GM19023 (cell line): ENCODE results near the gene CCNC.

Experiments
- ATAC-seq: cut with Tn5 transposase; IDR thresholded peaks from one replicate; pipeline ENCODE4 v1.9.1; 2021; ENCODE audit warnings: mild to moderate bottlenecking, moderate library complexity; ENCODE audit not compliant: unreplicated experiment

Gene CCNC, protein sequence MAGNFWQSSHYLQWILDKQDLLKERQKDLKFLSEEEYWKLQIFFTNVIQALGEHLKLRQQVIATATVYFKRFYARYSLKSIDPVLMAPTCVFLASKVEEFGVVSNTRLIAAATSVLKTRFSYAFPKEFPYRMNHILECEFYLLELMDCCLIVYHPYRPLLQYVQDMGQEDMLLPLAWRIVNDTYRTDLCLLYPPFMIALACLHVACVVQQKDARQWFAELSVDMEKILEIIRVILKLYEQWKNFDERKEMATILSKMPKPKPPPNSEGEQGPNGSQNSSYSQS

DNA sequence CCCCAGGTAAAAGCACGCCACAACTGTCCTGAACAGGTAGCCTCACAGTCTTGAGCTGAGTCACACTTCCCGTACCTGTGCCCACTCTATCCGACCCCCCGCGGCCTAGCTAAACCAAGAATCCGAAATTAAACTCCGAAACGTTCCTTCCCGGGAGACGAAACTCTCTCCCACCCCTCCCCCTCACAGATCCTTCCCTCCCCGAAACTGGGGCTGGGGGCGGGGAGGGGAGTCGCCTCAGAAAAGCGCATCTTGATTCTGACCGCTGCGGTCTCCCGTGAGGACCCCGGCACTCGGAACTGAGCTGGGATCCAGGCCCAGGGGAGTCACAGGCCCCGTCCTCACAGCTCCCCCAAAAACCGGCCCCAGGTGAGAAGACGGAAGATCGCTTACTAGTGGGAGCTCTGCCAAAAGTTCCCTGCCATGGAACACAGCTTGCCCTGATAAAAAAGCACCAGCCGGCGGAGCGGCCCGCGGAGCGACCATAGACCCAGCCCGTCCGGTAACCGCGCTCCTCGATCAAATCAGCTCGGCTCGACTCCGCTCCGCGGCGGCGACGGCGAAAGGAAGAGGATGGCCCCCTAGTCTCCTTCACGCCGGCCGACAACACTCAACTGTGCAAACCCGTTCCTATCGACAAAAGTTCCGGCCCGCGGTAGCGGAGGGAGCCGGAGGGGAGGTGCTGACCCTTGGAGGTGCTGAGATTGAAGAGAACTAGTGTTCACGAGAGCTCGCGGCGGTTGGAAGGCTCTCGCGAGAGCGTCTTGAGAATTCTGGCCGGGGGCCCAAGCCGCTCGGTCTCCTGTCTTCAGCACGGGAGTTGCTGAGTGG is at the start of gene CCNC:
CCNC (minus strand) TSS at position 558 of the 831 bp plus-strand sequence; CDS start at position 425, 133 bp downstream.
- peak; percentile 97 for ATAC-seq

GRCh38 chr6:99617131-99617530 is 48.7 kb upstream of the CCNC start:
- no peak for ATAC-seq

- ATAC-seq, result peak; percentile 13
Measured at GRCh38 chr6:99614430-99615186, 46.1 kb upstream of the CCNC start.

DNA sequence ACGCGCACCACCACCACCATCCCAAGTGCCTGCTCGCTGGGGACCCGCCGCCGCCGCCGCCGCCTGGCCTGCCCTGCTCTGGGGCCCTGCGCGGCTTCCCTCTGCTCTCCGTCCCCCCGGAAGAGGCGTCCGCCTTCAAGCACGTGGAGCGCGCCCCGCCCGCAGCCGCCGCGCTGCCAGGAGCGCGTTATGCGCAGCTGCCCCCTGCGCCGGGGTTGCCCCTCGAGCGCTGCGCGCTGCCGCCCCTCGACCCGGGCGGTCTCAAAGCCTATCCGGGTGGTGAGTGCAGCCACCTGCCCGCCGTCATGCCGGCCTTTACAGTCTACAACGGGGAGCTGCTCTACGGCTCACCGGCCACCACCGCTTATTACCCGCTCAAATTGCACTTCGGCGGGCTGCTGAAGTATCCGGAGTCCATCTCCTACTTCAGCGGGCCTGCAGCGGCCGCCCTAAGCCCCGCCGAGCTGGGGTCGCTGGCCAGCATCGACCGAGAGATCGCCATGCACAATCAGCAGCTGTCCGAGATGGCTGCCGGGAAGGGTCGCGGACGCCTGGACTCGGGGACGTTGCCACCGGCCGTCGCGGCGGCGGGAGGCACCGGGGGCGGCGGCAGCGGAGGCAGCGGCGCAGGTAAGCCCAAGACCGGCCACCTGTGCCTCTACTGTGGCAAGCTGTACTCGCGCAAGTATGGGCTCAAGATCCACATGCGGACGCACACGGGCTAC is 45.4 kb upstream of the CCNC start:
- ATAC-seq, result peak; percentile 65

GRCh38 chr6:99613409-99613704 is 44.9 kb upstream of the CCNC start:
- ATAC-seq, result peak; percentile 62

DNA sequence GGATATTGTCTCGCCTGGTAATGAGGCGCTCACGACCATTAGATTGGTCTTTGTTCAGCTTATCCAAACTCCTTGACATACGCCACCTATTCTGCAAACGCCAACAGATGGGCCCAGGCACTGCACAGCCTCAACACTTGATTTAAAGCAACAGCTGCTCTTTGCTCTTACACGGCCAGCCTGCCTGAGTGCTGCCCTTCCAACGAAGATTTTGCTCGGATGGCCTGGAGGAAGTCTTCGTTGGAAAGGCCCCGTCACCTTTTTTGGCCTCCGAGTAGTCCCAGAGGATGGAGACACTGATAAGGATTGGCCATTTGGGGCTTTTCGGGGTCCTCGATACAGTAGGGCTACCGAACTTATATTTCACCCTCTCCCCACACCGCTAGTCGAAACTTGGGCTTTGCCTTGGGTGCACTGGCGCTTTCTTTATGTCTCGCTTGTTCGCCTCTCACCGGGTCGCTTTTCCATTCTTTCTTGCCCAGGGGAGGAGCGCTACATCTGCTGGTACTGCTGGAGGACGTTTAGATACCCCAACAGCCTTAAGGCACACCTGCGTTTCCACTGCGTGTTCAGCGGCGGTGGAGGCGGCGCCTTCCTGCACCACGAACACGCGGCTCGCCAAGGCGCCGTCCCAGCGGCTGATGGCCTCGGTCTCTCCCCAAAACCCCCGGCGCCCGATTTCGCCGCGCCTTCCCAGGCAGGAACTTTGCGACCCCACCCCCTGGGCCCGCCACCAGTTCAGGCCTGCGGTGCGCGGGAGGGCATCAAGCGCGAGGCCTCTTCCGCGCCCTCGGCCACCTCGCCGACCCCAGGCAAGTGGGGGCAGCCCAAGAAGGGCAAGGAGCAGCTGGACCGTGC is 44.3 kb upstream of the CCNC start:
- ATAC-seq, result peak; percentile 2

GRCh38 chr6:99611148-99611547 is 42.7 kb upstream of the CCNC start:
- ATAC-seq, result peak; percentile 51

GRCh38 chr6:99609905-99610489 is 41.5 kb upstream of the CCNC start:
- no peak for ATAC-seq

- no peak for ATAC-seq
Measured at GRCh38 chr6:99608886-99609482, 40.5 kb upstream of the CCNC start.

DNA sequence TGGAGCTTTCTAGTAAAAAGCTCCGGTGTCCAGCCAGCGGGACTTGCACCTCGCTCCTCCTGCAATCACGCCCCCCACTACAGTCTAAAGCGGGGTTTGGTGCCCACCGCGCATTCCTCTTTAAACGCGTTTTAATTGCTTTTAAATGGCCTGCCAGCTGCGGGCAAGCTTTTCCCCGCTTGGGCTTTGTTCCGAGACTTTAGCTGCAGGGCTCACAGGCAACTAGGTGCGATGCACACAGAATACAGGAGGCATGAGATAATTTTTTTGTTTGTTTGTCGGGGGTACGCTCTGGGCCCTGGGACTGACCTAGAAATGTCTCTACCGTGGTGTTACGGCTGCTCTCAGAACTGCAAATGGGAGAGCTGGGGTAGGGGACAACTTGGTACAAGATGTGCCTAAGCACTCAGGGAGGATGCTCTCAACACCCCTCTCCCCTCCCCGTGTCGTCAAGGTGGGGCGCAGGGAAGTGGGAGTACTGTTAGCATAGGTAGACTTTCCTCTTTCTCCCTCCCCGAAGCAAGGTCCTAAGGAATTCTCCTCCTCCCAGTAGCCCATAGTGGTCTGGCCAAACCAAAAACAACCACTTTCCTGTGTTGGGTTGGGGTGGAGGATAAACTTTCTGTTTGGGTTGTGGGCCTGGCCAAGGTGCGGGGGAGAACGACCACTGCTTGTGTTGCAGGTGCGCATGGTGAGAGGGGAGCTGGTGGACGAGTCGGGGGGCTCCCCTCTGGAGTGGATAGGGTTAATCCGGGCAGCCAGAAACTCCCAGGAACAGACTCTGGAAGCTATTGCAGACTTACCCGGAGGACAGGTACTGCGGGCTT is 39.8 kb upstream of the CCNC start:
- ATAC-seq, result no peak

DNA sequence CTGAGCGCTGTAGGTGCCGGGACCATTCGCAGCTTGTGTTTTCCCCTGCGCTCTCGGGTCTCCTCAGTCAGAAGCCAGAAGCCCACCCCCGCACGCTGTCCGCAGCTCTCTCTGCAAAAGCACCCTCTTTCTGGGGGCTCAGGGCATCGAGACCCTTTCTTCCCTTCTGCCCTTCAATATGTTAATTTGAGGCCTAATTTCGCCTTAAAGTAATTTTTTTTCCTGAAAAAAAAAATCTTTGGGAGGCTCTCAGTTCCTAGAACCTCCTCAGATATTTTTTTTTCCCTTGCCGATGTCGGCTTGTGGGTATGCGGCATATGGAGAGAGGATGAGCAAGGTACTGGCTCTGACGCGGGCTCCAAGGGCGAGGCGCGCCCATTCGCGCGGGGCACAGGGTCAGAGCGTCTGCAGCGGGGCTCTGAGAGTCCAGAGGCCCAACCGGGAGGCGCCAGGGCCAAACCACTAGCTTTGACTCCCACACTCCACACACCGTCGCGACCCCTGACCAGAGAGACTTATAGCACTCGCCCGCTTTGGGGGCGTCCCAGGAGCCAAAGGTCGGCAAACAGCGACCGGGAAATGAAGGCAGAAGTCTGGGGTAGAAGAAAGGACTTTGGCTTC is 39.1 kb upstream of the CCNC start:
- ATAC-seq, result no peak

- ATAC-seq, result no peak
Measured at GRCh38 chr6:99606656-99607415, 38.4 kb upstream of the CCNC start, which contains the start of gene PRDM13. Gene PRDM13, plus strand, starts transcription at chr6:99606833. Its CDS starts 202 bp downstream, at chr6:99607035.

- ATAC-seq, result no peak
Measured at GRCh38 chr6:99605911-99606655, 37.6 kb upstream of the CCNC start.

GRCh38 chr6:99605074-99605734 is 36.7 kb upstream of the CCNC start:
- no peak for ATAC-seq

DNA sequence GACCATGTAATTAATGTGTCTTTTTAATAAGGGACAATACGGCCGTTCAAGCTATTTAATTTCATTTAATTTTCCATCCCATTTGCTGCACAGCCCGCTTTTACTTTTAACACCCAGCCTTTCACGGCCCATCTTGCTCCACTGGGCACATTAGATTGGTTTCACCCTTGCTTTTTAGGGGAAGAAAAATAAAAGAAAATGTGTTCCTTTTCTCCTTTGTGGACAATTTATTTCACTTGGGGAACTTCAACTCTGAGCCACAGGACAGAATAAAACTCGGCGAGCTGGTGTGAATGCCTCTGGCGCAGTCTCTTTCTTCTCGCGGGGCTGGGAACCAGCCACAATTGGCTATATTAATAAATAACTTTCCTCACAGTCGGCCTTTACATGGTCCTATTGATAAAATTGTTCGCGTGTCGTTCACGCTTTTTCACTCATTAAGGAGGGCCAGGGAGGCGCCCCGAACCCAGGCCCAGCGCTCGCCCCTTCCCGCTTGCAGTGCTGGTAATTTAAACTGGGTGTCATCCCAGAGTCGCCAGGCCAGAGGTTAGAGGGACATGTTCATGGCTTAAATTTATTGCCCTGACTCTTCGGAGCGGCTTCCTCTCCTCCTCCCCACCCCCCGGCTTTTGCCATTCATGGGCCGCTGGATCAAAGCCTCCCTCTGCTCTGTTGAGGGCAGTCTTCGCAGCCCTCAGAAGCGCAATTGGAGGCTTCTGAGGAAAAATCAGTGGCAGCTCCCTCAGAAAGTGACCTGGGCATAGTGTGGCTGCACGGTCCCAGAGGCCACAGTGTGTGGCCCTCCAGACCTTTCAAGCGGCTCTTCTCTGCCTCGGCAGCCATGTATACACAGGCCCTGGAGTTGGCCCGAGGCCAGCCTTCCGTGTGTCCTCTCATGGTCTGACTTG is 36.0 kb upstream of the CCNC start:
- no peak for ATAC-seq
